Measurements from ENCODE around the gene ADCY2. TPM values are rescaled to one million over a fixed set of nuclear protein-coding genes. Genes with fewer than 3 reads are reported as not detected.

Gene ADCY2
- total RNA-seq, 4 donors from 2014 or later: 4.8 to 9.1 (median 5.7) TPM

DNA sequence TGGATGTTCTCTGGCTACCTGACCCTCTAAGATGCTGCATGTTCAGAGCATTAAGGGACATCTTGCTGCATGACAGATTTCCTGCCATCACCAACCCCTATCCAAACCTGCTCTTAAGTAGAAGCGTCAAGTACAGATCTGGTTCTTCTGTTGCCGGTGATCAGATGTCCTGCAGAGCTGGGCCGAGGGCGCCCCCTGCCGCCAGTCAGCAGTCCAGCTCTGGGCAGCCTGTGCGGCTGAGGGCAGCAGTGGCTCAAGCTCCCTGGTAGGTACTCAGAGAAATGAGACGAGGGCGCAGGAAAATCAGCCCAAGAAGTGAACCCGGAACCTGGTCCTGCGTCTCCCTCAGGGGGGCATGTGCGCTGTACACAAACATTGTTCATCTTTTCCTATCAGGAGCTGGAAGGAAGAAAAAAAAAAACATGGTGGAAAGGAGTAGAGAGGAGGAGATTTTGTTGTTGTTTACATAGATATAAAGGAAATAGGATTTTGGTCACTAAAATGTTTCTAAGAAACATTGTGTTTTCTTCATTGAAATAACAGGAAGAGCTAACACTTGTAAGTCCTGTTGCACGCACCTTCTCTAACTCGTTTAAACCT, 359.2 kb downstream of the ADCY2 start:
- Histone ChIP-seq H3K9me3 (no peaks in the 10 kb centered on the region), H3K4me1 (no peaks in the 10 kb centered on the region), H3K36me3 (peaks cover 0 to 4% (median 0%) of the 10 kb centered on the region in 4 donors), H3K27me3 (no peaks in the 10 kb centered on the region), H3K4me3 (no peak overlapping the region), H3K27ac (replicated peaks in 1 of 4) (no peak overlapping the region)
- DNase-seq (ENCODE audit: extremely low spot score): no peak
- WGBS: 36% methylated on average over 13 of the region's 13 CpGs
- TF ChIP-seq CTCF (IDR thresholded peaks at IDR 0.05) (peak; percentile 48 to 73 (median 51)), EP300 (IDR thresholded peaks at IDR 0.05) (no peak)
- intact Hi-C loops (cut with DNase I): loop anchor here (5.0 kb wide), 1 partner anchor 498 kb away; no protein-coding TSS in a partner anchor

- WGBS: 83% methylated on average over 5 of the region's 5 CpGs
- Histone ChIP-seq H3K36me3 (peaks cover 0 to 4% (median 0%) of the 10 kb centered on the region in 4 donors), H3K4me1 (no peaks in the 10 kb centered on the region), H3K27ac (replicated peaks in 1 of 4) (no peak overlapping the region), H3K9me3 (no peaks in the 10 kb centered on the region), H3K4me3 (no peak overlapping the region), H3K27me3 (no peaks in the 10 kb centered on the region)
- intact Hi-C loops (cut with DNase I): loop anchor here (5.0 kb wide), 1 partner anchor 499 kb away; no protein-coding TSS in a partner anchor
- DNase-seq (ENCODE audit: extremely low spot score): no peak
- TF ChIP-seq EP300 (IDR thresholded peaks at IDR 0.05) (no peak), POLR2AphosphoS5 (IDR thresholded peaks at IDR 0.05) (no peak), POLR2A (IDR thresholded peaks at IDR 0.05; ENCODE audit: low read depth) (no peak), CTCF (IDR thresholded peaks at IDR 0.05) (no peak)
Observed at GRCh38 chr5:7755958-7756357, 360.0 kb downstream of the ADCY2 start.

GRCh38 chr5:7756453-7756852, 360.5 kb downstream of the ADCY2 start:
- no peak for DNase-seq (ENCODE audit: extremely low spot score)
- H3K4me1 ChIP-seq: no peaks in the 10 kb centered on the region
- no peaks in the 10 kb centered on the region for H3K27me3 ChIP-seq
- no peaks in the 10 kb centered on the region for H3K9me3 ChIP-seq
- 65% methylated on average over 4 of the region's 4 CpGs for WGBS
- no peak overlapping the region for H3K27ac ChIP-seq (replicated peaks in 1 of 4)
- no peak overlapping the region for H3K4me3 ChIP-seq
- TF ChIP-seq CTCF (IDR thresholded peaks at IDR 0.05) (no peak), POLR2A (IDR thresholded peaks at IDR 0.05; ENCODE audit: low read depth) (no peak), EP300 (IDR thresholded peaks at IDR 0.05) (no peak), POLR2AphosphoS5 (IDR thresholded peaks at IDR 0.05) (no peak)
- peaks cover 0 to 4% (median 0%) of the 10 kb centered on the region in 4 donors for H3K36me3 ChIP-seq
- intact Hi-C loops (cut with DNase I): loop anchor here (5.0 kb wide), 1 partner anchor 499 kb away; no protein-coding TSS in a partner anchor

GRCh38 chr5:7759257-7759871, 363.4 kb downstream of the ADCY2 start:
- Histone ChIP-seq H3K9me3 (no peaks in the 10 kb centered on the region), H3K27ac (replicated peaks in 1 of 4) (no peak overlapping the region), H3K36me3 (peaks cover 0 to 4% (median 0%) of the 10 kb centered on the region in 4 donors), H3K4me3 (no peak overlapping the region), H3K4me1 (no peaks in the 10 kb centered on the region), H3K27me3 (no peaks in the 10 kb centered on the region)
- DNase-seq (ENCODE audit: extremely low spot score): peak; percentile 87
- intact Hi-C loops (cut with DNase I): loop anchor here (5.0 kb wide), 1 partner anchor 502 kb away; no protein-coding TSS in a partner anchor
- TF ChIP-seq POLR2A (IDR thresholded peaks at IDR 0.05; ENCODE audit: low read depth) (no peak), CTCF (IDR thresholded peaks at IDR 0.05) (no peak), EP300 (IDR thresholded peaks at IDR 0.05) (no peak), POLR2AphosphoS5 (IDR thresholded peaks at IDR 0.05) (no peak)
- 83% methylated on average over 8 of the region's 8 CpGs for WGBS
